Sigmoid colon (tissue), 7 donors: Measurements from ENCODE around the gene POGLUT3. TPM values are rescaled to one million over a fixed set of nuclear protein-coding genes. Genes with fewer than 3 reads are reported as not detected.

Experiments
- DNase-seq: peaks from one replicate; pipeline ENCODE4 v3.0.0-alpha.2; 2019
- H3K27ac ChIP-seq, 4 donors: fragments of 200-600 bp; sonication (generic); one replicate each; pipeline ENCODE4 v1.5.1; 2016 to 2019; ENCODE audit warnings: mild to moderate bottlenecking in 1 of 4
- H3K27me3 ChIP-seq, 3 donors: fragments of 200-600 bp; sonication (generic); one replicate each; pipeline ENCODE4 v1.5.1; 2019; ENCODE audit warnings: mild to moderate bottlenecking in 1 of 3
- H3K36me3 ChIP-seq, 4 donors: fragments of 200-600 bp; sonication (generic); one replicate each; pipeline ENCODE4 v1.5.1; 2016 to 2019
- H3K4me1 ChIP-seq, 4 donors: fragments of 200-600 bp; sonication (generic); one replicate each; pipeline ENCODE4 v1.5.1; 2017 to 2019
- H3K4me3 ChIP-seq, 4 donors: fragments of 200-600 bp; sonication (generic); one replicate each; pipeline ENCODE4 v1.5.1; 2017 to 2019; ENCODE audit warnings: mild to moderate bottlenecking in 2 of 4, moderate library complexity in 1 of 4
- H3K9me3 ChIP-seq, 4 donors: fragments of 200-600 bp in 3 of 4; sonication (generic) in 3 of 4; one replicate each; pipeline versions ENCODE4 v1.5.1 to v1.6.1; 2013 to 2019
- EP300 ChIP-seq, 4 donors: sonication (generic); formaldehyde crosslinking; IDR thresholded peaks; one replicate each; pipeline ENCODE4 v1.6.1; 2017; ENCODE audit warnings: antibody characterized with exemption in 4 of 4
- POLR2AphosphoS5 ChIP-seq, 4 donors: sonication (generic); formaldehyde crosslinking; IDR thresholded peaks; one replicate each; pipeline ENCODE4 v1.6.1; 2017; ENCODE audit warnings: antibody characterized with exemption in 4 of 4
- WGBS, 2 donors: extraction: QIAGEN DNeasy Blood & Tissue Kit; methylation state at CpG; one replicate each; pipeline ENCODE4 v1.1.7; 2013; 5-methylcytosine and 5-hydroxymethylcytosine counted together
- intact Hi-C: fragments of 100-400 bp; cut with DNase I; formaldehyde crosslinking; loops from one replicate; pipeline ENCODE4 v1.15.1; 2023
- polyA plus RNA-seq, 3 donors: library from polyadenylated mRNA; stranded (reverse); fragments of 200-250 nt; gene quantifications; one replicate each; pipeline ENCODE4 v1.2.3, GENCODE V29; 2013
- total RNA-seq, 4 donors: library from RNA; depleted of rRNA; stranded (reverse); fragments of >200 nt; gene quantifications; one replicate each; pipeline ENCODE4 v1.1.0, GENCODE V29; 2016
- donor health status: healthy with polysubstance abuse.
- donor health status: Bipolar disorder and iron deficiency.
- donor health status: healthy.

The POGLUT3 gene
- total and polyA plus RNA-seq, 7 donors: 4.4 to 28.5 (median 17.7) TPM

DNA sequence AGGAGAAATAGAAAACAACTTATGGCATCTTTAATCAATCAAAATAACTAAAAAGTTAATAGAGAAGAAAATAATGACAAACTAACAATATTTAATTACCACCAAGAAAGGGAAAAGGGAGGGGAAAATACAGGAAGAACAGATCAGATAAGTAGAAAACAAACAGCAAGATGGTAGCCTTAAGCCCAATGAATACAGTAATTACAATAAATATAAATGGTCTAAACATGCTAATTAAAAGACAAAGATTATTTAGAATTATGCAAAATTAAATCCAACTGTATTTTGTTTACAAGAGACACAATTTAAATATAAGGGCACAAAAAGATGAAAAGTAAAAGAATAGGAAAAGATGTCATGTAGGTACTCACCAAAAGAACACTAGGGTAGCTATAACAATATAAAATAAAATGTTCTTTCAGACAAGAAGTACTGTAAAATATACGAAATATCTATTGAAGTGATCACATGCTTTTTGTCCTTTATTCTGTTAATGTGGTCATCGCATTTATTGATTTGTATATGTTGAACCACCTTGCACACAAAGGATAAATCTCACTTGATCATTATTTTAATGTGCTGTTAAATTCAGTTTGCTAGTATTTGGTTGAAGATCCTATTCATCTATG, 44.9 kb downstream of the POGLUT3 start:
- intact Hi-C loops: no loop called here
- Histone ChIP-seq H3K9me3 (no peaks in the 10 kb centered on the region), H3K27me3 (no peaks in the 10 kb centered on the region), H3K27ac (no peak overlapping the region), H3K36me3 (no peaks in the 10 kb centered on the region), H3K4me1 (no peaks in the 10 kb centered on the region), H3K4me3 (no peak overlapping the region)
- TF ChIP-seq POLR2AphosphoS5 (IDR thresholded peaks at IDR 0.05) (no peak), EP300 (IDR thresholded peaks at IDR 0.05) (no peak)
- DNase-seq: no peak
- WGBS, 2 donors: 94 to 96% methylated on average over 2 of the region's 2 CpGs

Other genes with a start within 250 kb of the POGLUT3 start
- 1 to 10 TPM in 1 of 4 donors, under 1 TPM in 3; 0.14 to 1.1 (median 0.51) TPM for gene C11orf65, start 30.9 kb downstream of the POGLUT3 start, total RNA-seq
- gene C11orf65, start 30.9 kb downstream of the POGLUT3 start, polyA plus RNA-seq: under 1 TPM in 1 of 3 donors, not detected in 2; 0.42 TPM
- under 1 TPM; 0.36 to 0.55 (median 0.52) TPM for gene EXPH5, start 95.4 kb upstream of the POGLUT3 start, total RNA-seq
- gene EXPH5, start 95.4 kb upstream of the POGLUT3 start, polyA plus RNA-seq: 1 to 10 TPM; 1.4 to 2.4 (median 2.3) TPM
- gene DDX10, start 166.7 kb upstream of the POGLUT3 start, total RNA-seq: 10 to 100 TPM; 12.8 to 41.0 (median 26.7) TPM
- 10 to 100 TPM; 12.0 to 18.2 (median 12.0) TPM for gene DDX10, start 166.7 kb upstream of the POGLUT3 start, polyA plus RNA-seq